ENCODE results near the gene CINP. TPM values are rescaled to one million over a fixed set of nuclear protein-coding genes. Genes with fewer than 3 reads are reported as not detected.
"Not testable (repeated sequence)": the region's sequence is repeated elsewhere in the genome, so short reads cannot be mapped to it uniquely, and the experiment has no call there.

The CINP gene
- total RNA-seq, 2 experiments from 2014 or later, result 45.3 to 46.2 TPM

DNA sequence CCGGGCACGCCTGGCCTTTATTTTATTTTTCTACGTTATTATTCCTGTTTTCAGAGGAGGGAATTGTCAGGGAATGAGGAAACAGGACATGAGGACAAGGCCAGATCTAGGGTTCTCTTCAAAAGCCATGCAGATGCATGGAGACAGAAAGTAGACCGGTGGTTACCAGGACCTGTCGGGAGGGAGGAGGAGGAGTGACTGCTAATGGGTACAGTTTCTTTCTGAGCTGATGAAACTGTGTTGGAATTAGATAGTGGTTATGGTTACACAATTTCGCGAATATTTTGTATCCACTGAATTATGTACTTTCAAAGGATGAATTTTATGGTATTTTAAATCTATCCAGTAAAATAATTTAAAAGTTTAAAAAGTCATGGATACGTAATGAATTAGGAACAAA is 31.9 kb downstream of the CINP start:
- Mint-ChIP-seq H3K27ac (no peak overlapping the region), H3K27me3 (ENCODE audit: low read depth) (no peaks in the 10 kb centered on the region), H3K36me3 (ENCODE audit: low read depth) (peaks cover 13% of the 10 kb centered on the region), H3K9me3 (no peaks in the 10 kb centered on the region), H3K4me3 (no peak overlapping the region), H3K4me1 (ENCODE audit: low read depth) (peaks cover 1% of the 10 kb centered on the region)
- CTCF ChIA-PET, result no interaction called here
- DNase-seq, result no peak
- intact Hi-C loops (cut with micrococcal nuclease), result no loop called here

DNA sequence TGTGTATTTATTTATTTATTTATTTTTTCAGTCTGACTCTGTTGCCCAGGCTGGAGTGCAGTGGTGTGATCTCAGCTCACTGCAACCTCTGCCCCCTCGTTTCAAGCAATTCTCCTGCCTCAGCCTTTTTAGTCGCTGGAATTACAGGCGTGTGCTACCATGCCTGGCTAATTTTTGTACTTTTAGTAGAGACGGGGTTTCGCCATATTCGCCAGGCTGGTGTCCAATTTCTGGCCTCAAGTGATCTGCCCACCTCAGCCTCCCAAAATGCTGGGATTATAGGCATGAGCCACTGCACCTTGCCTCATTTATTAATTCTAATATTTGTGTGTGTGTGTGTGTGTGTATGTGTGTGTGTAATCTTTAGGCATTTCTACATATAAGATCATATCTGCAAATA is 33.3 kb downstream of the CINP start:
- H3K4me3 Mint-ChIP-seq; H3K36me3 Mint-ChIP-seq (ENCODE audit: low read depth); intact Hi-C loops (cut with micrococcal nuclease); H3K27me3 Mint-ChIP-seq (ENCODE audit: low read depth); H3K4me1 Mint-ChIP-seq (ENCODE audit: low read depth); DNase-seq; CTCF ChIA-PET; H3K27ac Mint-ChIP-seq; H3K9me3 Mint-ChIP-seq: not testable (repeated sequence)

DNA sequence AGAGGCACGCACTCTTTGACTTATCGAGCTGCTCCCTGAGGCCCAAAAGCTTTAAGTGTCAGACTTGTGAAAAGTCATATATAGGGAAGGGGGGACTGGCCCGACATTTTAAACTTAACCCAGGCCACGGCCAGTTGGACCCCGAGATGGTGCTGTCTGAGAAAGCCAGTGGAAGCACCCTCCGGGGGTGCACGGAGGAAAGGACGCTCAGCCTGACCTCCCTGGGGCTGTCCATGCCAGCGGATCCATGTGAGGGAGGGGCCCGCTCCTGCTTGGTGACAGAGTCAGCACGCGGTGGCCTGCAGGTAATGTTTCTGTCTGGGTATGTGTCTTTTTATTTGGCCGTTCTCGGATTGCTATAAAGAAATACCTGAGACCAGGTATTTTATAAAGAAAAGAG is 36.1 kb downstream of the CINP start:
- no peak for DNase-seq
- H3K36me3 Mint-ChIP-seq (ENCODE audit: low read depth), result peaks cover 4% of the 10 kb centered on the region
- H3K9me3 Mint-ChIP-seq, result no peaks in the 10 kb centered on the region
- CTCF ChIA-PET, result no interaction called here
- H3K27ac Mint-ChIP-seq, result no peak overlapping the region
- peaks cover 15% of the 10 kb centered on the region for H3K4me1 Mint-ChIP-seq (ENCODE audit: low read depth)
- no peaks in the 10 kb centered on the region for H3K27me3 Mint-ChIP-seq (ENCODE audit: low read depth)
- intact Hi-C loops (cut with micrococcal nuclease), result no loop called here
- H3K4me3 Mint-ChIP-seq, result no peak overlapping the region

DNA sequence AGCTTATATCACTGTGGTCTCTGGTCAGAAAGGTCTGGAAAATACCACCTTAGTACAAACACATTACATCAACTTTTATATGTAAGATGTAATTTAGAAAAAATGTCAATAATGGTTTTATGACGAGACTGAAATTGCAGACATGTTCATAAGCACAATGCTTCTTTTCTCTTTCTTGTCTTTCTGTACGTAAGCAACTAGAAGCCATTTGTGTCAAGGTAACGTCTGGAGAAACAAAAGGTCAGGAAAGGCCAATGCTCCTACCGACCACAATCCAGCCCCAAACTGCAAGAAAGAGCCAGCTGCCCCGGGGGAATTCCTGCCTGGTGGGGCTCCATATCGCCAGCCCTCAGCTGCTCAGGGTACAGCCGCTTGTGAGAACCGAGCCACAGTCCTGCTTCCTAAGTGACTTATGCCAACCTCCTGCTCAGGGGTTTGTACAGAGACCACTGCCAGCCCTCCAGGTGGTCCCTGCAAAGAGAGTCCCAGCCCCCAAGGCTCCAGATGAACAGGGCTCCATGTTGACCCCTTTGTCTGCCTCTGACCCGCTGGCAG is 36.8 kb downstream of the CINP start:
- intact Hi-C loops (cut with micrococcal nuclease), result no loop called here
- Mint-ChIP-seq H3K36me3 (ENCODE audit: low read depth) (peaks cover 2% of the 10 kb centered on the region), H3K4me3 (no peak overlapping the region), H3K27me3 (ENCODE audit: low read depth) (no peaks in the 10 kb centered on the region), H3K4me1 (ENCODE audit: low read depth) (peaks cover 21% of the 10 kb centered on the region), H3K9me3 (no peaks in the 10 kb centered on the region), H3K27ac (no peak overlapping the region)
- no peak for DNase-seq
- CTCF ChIA-PET, result no interaction called here

DNA sequence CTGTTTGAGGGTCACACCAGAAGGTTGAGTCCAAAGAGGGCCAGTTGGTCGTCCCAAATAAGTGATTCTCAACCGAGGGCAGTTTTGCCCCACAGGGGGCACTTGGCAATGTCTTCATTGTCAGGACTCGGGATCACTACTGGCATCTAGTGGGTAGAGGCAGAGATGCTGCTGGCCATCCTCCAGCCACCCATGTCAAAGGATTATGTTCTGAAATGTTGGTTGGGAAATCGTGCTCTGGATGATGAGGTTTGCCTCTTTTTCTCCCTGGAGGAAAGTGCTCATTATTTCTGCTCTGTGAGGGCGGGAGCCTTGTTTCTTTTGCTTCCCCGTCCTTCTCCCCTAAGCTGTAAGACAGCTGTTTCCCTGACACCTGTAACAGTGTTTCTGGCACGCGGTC is 39.6 kb downstream of the CINP start:
- peak; percentile 52 for DNase-seq
- CTCF ChIA-PET, result interaction anchor here (0.8 to 1.5 kb wide), 3 partner anchors 13 to 200 kb away, joined by 3 to 4 read pairs (median 4); no protein-coding TSS in a partner anchor
- intact Hi-C loops (cut with micrococcal nuclease), result no loop called here
- peaks cover 36% of the 10 kb centered on the region for H3K4me1 Mint-ChIP-seq (ENCODE audit: low read depth)
- no peak overlapping the region for H3K4me3 Mint-ChIP-seq
- H3K36me3 Mint-ChIP-seq (ENCODE audit: low read depth), result peaks cover 2% of the 10 kb centered on the region
- no peak overlapping the region for H3K27ac Mint-ChIP-seq
- no peaks in the 10 kb centered on the region for H3K9me3 Mint-ChIP-seq
- H3K27me3 Mint-ChIP-seq (ENCODE audit: low read depth), result no peaks in the 10 kb centered on the region

DNA sequence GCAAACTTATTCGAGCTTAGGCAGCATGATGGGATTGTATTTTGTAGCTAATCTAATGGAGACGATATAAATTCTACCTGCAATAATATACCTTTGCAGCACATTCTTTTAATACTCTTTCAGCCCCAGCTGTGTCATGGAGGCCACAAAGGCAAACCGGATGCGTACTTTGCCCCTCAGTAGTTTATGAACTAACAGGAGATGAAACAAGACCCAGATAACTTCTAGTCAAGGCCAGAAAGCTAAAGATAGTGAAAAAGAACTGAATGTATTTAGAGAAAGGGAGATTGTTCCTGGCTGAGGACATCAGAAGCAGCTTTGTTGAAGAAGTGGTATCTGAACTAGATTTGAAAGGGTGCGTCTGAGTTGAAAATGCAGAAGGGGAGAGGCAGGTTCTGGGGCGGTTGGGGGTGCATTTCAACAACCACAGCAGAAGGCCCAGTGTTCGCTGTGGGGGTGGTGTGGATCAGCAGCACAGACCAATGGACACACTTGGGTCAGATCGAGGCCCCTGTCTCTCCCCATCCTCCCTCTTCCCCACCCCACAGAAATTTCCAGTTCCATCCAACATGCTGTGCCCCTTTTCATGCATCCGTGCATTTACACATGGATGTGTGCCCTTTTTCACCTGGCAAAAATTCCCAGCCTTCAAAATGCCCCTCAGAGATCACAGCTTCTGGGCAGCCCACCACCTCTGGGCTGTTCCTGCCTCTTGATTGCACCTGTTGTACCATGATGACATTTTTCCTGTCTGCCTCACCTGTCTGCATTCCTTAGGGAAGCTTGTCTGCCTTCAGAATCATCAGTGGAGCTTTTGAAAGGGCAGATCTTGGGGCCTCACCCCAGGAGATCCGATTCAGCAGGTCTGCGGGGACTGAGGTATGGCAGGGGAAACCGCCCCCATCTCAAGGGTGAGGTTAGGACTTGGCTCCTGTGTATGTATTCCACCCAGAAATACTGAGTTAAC is 41.0 kb downstream of the CINP start:
- no peak overlapping the region for H3K27ac Mint-ChIP-seq
- H3K27me3 Mint-ChIP-seq (ENCODE audit: low read depth), result no peaks in the 10 kb centered on the region
- CTCF ChIA-PET, result interaction anchor here (0.6 to 1.5 kb wide), 5 partner anchors 14 to 216 kb away, joined by 3 to 4 read pairs (median 3); no protein-coding TSS in a partner anchor
- intact Hi-C loops (cut with micrococcal nuclease), result no loop called here
- no peak for DNase-seq
- no peaks in the 10 kb centered on the region for H3K9me3 Mint-ChIP-seq
- peaks cover 46% of the 10 kb centered on the region for H3K4me1 Mint-ChIP-seq (ENCODE audit: low read depth)
- no peak overlapping the region for H3K4me3 Mint-ChIP-seq
- peaks cover 2% of the 10 kb centered on the region for H3K36me3 Mint-ChIP-seq (ENCODE audit: low read depth)

DNA sequence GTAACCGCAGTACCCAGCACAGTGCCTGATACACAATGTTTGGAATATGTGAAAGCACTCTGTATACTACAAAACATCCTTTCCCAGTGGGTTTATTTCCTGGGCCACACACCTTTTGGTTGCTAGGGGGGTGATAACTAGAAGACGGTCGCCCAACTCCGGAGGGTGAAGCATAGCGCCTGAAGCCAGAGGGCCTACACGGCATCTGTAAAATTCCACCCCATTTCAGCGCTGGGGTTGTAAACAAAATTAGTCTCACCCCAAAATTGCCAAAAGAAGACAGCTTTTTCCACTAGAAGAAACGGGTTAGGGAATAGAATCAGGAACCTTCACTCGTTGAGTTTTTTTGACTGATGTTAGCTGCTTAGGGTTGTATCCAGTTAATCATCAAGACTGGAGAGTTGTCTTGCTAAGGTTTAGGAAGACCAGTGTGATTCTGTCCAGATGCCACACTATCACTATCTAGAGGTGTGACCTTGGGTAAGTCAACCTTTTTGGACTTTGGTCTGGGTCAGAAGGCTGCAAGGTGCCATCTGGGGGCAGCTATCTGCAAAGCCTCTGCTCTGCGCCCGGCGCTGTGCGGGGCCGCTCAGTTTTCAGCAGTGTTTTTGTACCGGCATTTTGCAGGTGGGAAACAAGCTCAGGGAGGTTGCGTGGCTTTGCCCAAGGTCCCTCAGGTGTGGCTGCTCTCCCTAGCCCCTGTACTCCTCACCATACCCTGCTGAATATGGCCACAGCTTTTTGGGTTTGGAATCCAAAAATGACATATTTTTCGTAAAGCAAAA is 41.8 kb downstream of the CINP start:
- H3K4me3 Mint-ChIP-seq, result peak overlapping the region; percentile 88

DNA sequence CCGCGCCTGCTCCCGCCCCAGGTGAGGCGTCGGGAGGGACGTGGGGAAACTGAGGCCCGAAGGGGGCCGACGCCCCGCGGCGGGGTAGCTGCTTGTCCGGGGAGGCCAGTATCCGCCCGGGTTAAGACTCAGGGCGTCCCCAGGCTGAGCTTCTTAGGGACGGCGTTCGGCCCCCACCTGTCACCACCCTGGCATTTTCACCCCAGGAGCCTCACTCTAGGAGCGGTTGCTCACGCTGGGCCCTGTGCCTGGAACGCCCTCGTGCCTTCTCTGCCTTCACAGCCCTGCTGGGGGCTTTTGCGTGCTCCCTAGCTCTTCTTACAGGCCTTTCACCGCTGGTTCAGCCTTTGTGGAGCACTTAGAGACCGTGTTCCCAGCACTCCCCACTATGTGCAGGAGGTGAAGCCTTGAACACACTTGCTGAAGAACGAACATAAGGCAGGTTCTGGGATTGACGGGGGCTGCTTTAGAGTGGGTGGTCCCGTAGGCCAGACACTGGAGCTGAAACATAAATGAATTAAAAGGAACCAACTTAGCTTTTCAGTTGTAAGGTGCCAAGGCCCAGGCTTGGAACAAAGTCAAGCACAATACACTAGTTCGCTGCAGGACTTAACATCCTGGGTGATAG is 42.5 kb downstream of the CINP start:
- peak; percentile 31 for DNase-seq
- peak overlapping the region; percentile 81 for H3K27ac Mint-ChIP-seq
- no peaks in the 10 kb centered on the region for H3K9me3 Mint-ChIP-seq
- H3K36me3 Mint-ChIP-seq (ENCODE audit: low read depth), result peaks cover 2% of the 10 kb centered on the region
- CTCF ChIA-PET, result interaction anchor here (0.6 to 1.4 kb wide), 8 partner anchors 15 to 359 kb away, joined by 3 to 4 read pairs (median 3); no protein-coding TSS in a partner anchor
- peaks cover 49% of the 10 kb centered on the region for H3K4me1 Mint-ChIP-seq (ENCODE audit: low read depth)
- intact Hi-C loops (cut with micrococcal nuclease), result no loop called here
- peak overlapping the region; percentile 88 for H3K4me3 Mint-ChIP-seq
- no peaks in the 10 kb centered on the region for H3K27me3 Mint-ChIP-seq (ENCODE audit: low read depth)

More for the DNA sequence above, 41.8 kb downstream of the CINP start:
- H3K36me3 Mint-ChIP-seq (ENCODE audit: low read depth), result peaks cover 2% of the 10 kb centered on the region
- CTCF ChIA-PET, result interaction anchor here (0.6 to 1.4 kb wide), 6 partner anchors 14 to 273 kb away, joined by 3 to 4 read pairs (median 3); no protein-coding TSS in a partner anchor
- H3K27ac Mint-ChIP-seq, result peak overlapping the region; percentile 81
- intact Hi-C loops (cut with micrococcal nuclease), result no loop called here
- no peaks in the 10 kb centered on the region for H3K27me3 Mint-ChIP-seq (ENCODE audit: low read depth)
- H3K9me3 Mint-ChIP-seq, result no peaks in the 10 kb centered on the region
- H3K4me1 Mint-ChIP-seq (ENCODE audit: low read depth), result peaks cover 47% of the 10 kb centered on the region
- DNase-seq, result no peak

DNA sequence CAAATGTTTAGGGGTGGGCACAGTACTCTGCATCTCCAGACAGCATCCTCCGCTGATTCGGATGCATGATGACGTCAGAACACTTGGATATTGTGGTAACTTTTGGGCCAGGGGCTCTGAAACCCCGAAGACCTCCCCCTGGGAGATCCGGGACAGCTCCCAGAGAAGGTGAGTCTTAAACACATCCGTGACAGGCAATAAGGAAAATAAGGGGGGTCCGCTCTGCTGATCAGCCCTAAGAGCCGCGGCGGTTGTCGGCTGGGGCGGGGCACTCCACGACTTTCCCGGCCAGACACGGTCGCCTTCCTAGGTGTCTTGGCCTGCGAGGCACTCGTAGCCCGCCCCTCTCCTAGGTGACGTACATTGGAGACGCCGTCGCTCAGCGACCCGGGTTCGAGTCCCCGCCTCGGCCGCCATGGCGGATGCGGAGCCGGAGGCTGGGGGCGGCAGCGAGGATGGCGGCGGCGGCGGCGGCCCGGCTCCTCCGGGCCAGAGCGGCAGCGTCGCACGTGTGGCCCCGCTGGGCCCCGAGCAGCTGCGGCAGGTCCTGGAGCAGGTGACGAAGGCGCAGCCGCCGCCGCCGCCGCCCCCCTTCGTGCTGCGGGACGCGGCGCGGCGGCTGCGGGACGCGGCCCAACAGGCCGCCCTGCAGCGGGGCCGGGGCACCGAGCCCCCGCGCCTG is 43.2 kb downstream of the CINP start, which contains the start of gene ZNF839:
Gene ZNF839 (plus strand): TSS at position 396 of the 682 bp plus-strand sequence. CDS start 20 bp downstream, at position 416.
- Mint-ChIP-seq H3K4me3 (peak within 1 kb of the TSS; percentile 95), H3K27me3 (ENCODE audit: low read depth) (no peaks in the 10 kb centered on the region), H3K27ac (peak within 1 kb of the TSS; percentile 98), H3K36me3 (ENCODE audit: low read depth) (peaks cover 2% of the 10 kb centered on the region), H3K9me3 (no peaks in the 10 kb centered on the region), H3K4me1 (ENCODE audit: low read depth) (peaks cover 55% of the 10 kb centered on the region)
- CTCF ChIA-PET, result interaction anchor here (0.5 to 2.0 kb wide), 9 partner anchors 15 to 358 kb away, joined by 3 to 16 read pairs (median 3); no protein-coding TSS in a partner anchor
- peak; percentile 97 for DNase-seq
- intact Hi-C loops (cut with micrococcal nuclease), result loop anchor here (1.0 to 5.0 kb wide), 7 partner anchors 43 to 557 kb away; partner anchors contain the start of genes ANKRD9, CINP, PPP2R5C and RCOR1

DNA sequence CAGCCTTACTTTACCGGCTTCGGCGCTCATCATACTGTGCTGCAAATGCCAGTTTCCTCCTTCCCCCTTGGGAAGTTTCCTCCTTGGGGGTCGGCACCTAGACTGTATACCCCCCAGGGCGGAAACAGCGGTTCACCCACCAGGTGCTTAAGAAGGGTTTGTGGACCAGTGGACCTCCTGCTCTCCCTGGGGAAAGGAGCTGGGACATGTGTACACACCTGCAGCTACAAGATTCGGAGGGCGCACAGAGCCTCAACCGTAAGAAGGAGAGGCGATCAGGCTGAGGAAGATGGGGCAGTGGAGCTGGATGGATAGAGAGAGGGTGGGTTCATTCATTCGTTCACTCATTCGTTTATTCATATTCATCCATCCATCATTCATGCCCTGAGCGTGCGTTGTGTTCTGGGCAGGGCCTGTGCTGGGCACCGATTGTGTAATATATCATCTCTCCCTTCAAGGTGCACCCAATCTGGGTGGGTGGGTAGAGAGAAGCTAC is 43.9 kb downstream of the CINP start:
- CTCF ChIA-PET, result interaction anchor here (0.5 to 2.8 kb wide), 8 partner anchors 13 to 358 kb away, joined by 3 to 16 read pairs (median 3); partner anchors contain the start of gene MOK
- Mint-ChIP-seq H3K9me3 (no peaks in the 10 kb centered on the region), H3K4me1 (ENCODE audit: low read depth) (peaks cover 61% of the 10 kb centered on the region)

More for the DNA sequence above, 43.9 kb downstream of the CINP start:
- Mint-ChIP-seq H3K27me3 (ENCODE audit: low read depth) (no peaks in the 10 kb centered on the region), H3K27ac (peak overlapping the region; percentile 98), H3K36me3 (ENCODE audit: low read depth) (peaks cover 2% of the 10 kb centered on the region), H3K4me3 (peak overlapping the region; percentile 95)
- intact Hi-C loops (cut with micrococcal nuclease), result loop anchor here (1.0 to 5.0 kb wide), 9 partner anchors 43 to 557 kb away; partner anchors contain the start of genes ANKRD9, CINP, PPP2R5C and RCOR1
- DNase-seq, result peak; percentile 32
